ENCODE data around the gene CREBBP. TPM values are rescaled to one million over a fixed set of nuclear protein-coding genes. Genes with fewer than 3 reads are reported as not detected.

Gene CREBBP
- total RNA-seq, 1 experiment from 2014 or later: 79.6 TPM

GRCh38 chr16:3734084-3734757, 146.3 kb downstream of the CREBBP start:
- Histone ChIP-seq H3K9me3 (ENCODE audit: low read depth, low read length, poor library complexity, severe bottlenecking) (no peaks in the 10 kb centered on the region), H3K27ac (ENCODE audit: low read depth, low read length, poor library complexity, severe bottlenecking) (no peak overlapping the region), H3K27me3 (replicated peaks; ENCODE audit: insufficient read depth, low read depth, low read length, poor library complexity) (no peaks in the 10 kb centered on the region), H3K4me1 (ENCODE audit: insufficient read depth, low read length, poor library complexity, severe bottlenecking) (no peaks in the 10 kb centered on the region), H3K4me3 (ENCODE audit: low read depth, low read length, poor library complexity, severe bottlenecking) (no peak overlapping the region), H3K36me3 (ENCODE audit: insufficient read depth, low read length, poor library complexity, severe bottlenecking) (peaks cover 77% of the 10 kb centered on the region)
- no peak for DNase-seq (ENCODE audit: low spot score)
- intact Hi-C loops (cut with micrococcal nuclease; ENCODE audit: unreplicated experiment): no loop called here
- ChIA-PET POLR2A (ENCODE audit: low non-redundant PET) (no interaction called here), CTCF (no interaction called here)
- no TSS peak for BruUV-seq (replicated peaks)
- TF ChIP-seq CTCF (conservative IDR thresholded peaks at IDR 0.05; ENCODE audit: low read depth, low read length): no peak
- TF ChIP-seq EZH2 (IDR thresholded peaks at IDR 0.05; ENCODE audit: borderline replicate concordance, low read depth, low read length, poor library complexity, severe bottlenecking): no peak

GRCh38 chr16:3732171-3732570, 148.3 kb downstream of the CREBBP start:
- no TSS peak for BruUV-seq (replicated peaks)
- Histone ChIP-seq H3K36me3 (ENCODE audit: insufficient read depth, low read length, poor library complexity, severe bottlenecking) (peaks cover 76% of the 10 kb centered on the region), H3K4me1 (ENCODE audit: insufficient read depth, low read length, poor library complexity, severe bottlenecking) (no peaks in the 10 kb centered on the region), H3K9me3 (ENCODE audit: low read depth, low read length, poor library complexity, severe bottlenecking) (no peaks in the 10 kb centered on the region), H3K4me3 (ENCODE audit: low read depth, low read length, poor library complexity, severe bottlenecking) (no peak overlapping the region), H3K27me3 (replicated peaks; ENCODE audit: insufficient read depth, low read depth, low read length, poor library complexity) (no peaks in the 10 kb centered on the region), H3K27ac (ENCODE audit: low read depth, low read length, poor library complexity, severe bottlenecking) (no peak overlapping the region)
- CTCF ChIA-PET: no interaction called here
- POLR2A ChIA-PET (ENCODE audit: low non-redundant PET): no interaction called here
- DNase-seq (ENCODE audit: low spot score): no peak
- no peak for TF ChIP-seq EZH2 (IDR thresholded peaks at IDR 0.05; ENCODE audit: borderline replicate concordance, low read depth, low read length, poor library complexity, severe bottlenecking)
- TF ChIP-seq CTCF (conservative IDR thresholded peaks at IDR 0.05; ENCODE audit: low read depth, low read length): no peak
- intact Hi-C loops (cut with micrococcal nuclease; ENCODE audit: unreplicated experiment): no loop called here

- no peak overlapping the region for H3K27ac ChIP-seq (ENCODE audit: low read depth, low read length, poor library complexity, severe bottlenecking)
- intact Hi-C loops (cut with micrococcal nuclease; ENCODE audit: unreplicated experiment): no loop called here
- TF ChIP-seq CTCF (conservative IDR thresholded peaks at IDR 0.05; ENCODE audit: low read depth, low read length): no peak
- no peak for TF ChIP-seq EZH2 (IDR thresholded peaks at IDR 0.05; ENCODE audit: borderline replicate concordance, low read depth, low read length, poor library complexity, severe bottlenecking)
- CTCF ChIA-PET: no interaction called here
- no peaks in the 10 kb centered on the region for H3K4me1 ChIP-seq (ENCODE audit: insufficient read depth, low read length, poor library complexity, severe bottlenecking)
- no peaks in the 10 kb centered on the region for H3K9me3 ChIP-seq (ENCODE audit: low read depth, low read length, poor library complexity, severe bottlenecking)
- no peaks in the 10 kb centered on the region for H3K27me3 ChIP-seq (replicated peaks; ENCODE audit: insufficient read depth, low read depth, low read length, poor library complexity)
- POLR2A ChIA-PET (ENCODE audit: low non-redundant PET): no interaction called here
- no TSS peak for BruUV-seq (replicated peaks)
- no peak for DNase-seq (ENCODE audit: low spot score)
- no peak overlapping the region for H3K4me3 ChIP-seq (ENCODE audit: low read depth, low read length, poor library complexity, severe bottlenecking)
- peaks cover 69% of the 10 kb centered on the region for H3K36me3 ChIP-seq (ENCODE audit: insufficient read depth, low read length, poor library complexity, severe bottlenecking)
Measured at GRCh38 chr16:3731126-3731935, 149.2 kb downstream of the CREBBP start.

Data from A673 (cell line).